GM18499 (cell line): ENCODE data around the gene PPM1J.
"Not testable (repeated sequence)": the region's sequence is repeated elsewhere in the genome, so short reads cannot be mapped to it uniquely, and the experiment has no call there.

Experiments
- ATAC-seq: cut with Tn5 transposase; IDR thresholded peaks from one replicate; pipeline ENCODE4 v1.9.1; 2021; ENCODE audit warnings: moderate number of reproducible peaks; ENCODE audit not compliant: insufficient read depth, unreplicated experiment

Gene PPM1J

GRCh38 chr1:112721966-112722524, 6.9 kb upstream of the PPM1J start:
- ATAC-seq = no peak

DNA sequence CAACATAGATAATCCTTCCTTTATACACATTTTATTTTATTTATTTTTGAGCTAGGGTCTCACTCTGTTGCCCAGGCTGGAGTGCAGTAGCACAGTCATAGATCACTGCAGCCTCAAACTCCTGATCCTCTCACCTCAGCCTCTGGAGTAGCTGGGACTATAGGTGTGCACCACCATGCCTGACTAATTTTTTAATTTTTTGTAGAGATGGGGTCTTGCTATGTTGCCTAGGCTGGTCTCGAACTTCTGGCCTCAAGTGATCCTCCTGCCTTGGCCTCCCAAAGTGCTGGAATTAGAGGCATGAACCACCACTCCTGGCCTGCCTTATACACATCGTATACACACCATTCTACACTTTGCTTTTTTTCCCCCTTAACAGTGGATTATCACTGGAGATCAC, 6.2 kb upstream of the PPM1J start:
- not testable (repeated sequence) for ATAC-seq

DNA sequence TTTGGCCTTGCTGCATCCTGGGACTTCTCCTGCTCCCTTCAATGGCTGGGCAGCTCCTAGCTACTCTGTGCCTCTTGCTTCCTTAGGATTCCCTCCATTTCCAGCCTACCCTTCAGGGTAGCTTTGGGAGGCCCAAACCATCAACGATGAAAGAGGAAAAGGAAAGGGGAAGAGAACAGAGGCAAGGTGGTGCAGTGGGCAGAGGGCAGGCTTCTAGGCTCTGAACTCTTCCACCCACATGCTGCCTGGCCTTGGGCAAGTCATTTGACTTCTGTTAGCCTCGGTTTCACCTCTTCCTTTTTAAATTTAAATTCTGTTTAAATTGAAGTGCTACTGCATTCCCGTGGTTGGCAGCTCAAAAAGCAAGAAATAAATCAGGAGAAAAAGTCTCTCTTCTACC, 5.7 kb upstream of the PPM1J start:
- ATAC-seq = no peak

GRCh38 chr1:112719706-112720105, 4.6 kb upstream of the PPM1J start:
- ATAC-seq = no peak

GRCh38 chr1:112718691-112719418, 3.7 kb upstream of the PPM1J start:
- no peak for ATAC-seq

GRCh38 chr1:112717263-112717873, 2.2 kb upstream of the PPM1J start:
- ATAC-seq = no peak

DNA sequence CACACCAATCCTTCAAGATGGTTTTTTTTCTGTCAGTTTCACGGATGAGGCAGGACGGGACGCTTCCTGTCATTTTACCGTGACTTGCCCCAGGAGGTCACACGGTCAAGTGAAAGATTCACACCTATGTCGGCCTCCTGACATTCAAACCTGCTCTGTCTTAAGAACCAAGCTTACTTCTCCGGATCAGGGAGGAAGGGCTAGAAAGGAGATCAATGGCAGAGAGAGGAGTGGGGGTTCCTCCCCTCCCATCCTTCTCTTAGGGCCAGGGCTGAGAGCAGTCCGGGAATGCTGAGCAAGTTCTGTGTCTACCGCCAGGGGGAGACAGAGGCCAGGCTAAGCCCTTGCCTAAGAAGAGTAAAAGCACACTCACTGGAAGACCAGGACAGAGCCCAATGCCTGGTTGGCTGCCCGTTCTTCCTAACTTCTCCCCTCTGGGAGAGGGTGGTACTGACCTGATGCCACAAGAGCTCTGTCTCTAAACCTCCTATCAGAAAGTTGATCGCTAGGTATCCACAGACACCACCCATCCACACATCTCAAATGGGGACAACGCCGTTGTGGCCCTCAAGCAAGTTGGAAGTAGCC, 1.1 kb upstream of the PPM1J start:
- no peak for ATAC-seq

DNA sequence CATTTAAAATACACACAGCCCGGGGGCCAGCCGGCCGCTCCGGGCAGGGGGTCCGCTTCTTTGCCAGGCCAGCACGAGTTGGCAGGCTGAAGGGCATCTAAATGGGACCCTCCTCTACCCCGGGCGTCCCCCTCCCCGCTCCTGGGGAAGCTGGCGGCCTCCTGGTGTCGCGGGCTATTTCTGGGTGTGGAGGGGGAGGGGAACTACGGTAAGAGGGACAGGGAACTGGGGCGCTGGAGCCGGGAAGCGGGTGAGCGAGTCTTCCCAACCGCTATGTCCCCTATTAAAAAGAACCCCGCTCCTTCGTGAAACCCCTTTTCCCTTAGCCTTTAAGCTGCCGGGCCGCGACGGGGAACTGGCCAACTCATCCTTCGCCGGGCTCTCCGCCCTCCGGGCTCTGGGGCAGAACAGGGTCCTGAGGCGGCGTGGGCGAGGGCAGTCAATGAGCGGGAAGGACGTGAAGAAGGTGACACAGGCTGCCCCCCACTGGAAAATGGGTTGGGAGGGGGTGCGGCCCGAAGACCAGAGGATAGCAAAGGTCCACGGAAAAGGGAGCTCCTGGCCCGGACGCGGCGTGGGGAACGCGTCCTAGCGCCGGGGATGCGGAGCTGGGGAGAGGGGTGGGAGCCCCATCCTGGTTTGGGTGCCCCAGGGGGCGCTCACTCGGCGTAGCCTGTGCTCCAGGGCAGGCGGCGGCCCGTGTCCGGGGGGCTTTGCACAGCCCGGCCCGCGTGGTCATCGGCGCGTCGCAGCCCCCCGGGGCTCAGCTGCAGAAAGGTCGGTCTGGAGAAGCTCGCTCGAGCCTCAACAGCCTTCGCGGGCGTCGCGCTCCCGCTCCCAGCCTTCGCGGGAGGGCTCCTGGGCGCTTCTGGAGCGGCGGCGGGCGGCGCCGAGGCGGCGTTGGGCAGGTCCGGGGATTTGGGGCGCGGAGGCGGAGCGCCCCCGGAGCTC, 544 bp downstream of the PPM1J start:
- peak; percentile 5 for ATAC-seq

DNA sequence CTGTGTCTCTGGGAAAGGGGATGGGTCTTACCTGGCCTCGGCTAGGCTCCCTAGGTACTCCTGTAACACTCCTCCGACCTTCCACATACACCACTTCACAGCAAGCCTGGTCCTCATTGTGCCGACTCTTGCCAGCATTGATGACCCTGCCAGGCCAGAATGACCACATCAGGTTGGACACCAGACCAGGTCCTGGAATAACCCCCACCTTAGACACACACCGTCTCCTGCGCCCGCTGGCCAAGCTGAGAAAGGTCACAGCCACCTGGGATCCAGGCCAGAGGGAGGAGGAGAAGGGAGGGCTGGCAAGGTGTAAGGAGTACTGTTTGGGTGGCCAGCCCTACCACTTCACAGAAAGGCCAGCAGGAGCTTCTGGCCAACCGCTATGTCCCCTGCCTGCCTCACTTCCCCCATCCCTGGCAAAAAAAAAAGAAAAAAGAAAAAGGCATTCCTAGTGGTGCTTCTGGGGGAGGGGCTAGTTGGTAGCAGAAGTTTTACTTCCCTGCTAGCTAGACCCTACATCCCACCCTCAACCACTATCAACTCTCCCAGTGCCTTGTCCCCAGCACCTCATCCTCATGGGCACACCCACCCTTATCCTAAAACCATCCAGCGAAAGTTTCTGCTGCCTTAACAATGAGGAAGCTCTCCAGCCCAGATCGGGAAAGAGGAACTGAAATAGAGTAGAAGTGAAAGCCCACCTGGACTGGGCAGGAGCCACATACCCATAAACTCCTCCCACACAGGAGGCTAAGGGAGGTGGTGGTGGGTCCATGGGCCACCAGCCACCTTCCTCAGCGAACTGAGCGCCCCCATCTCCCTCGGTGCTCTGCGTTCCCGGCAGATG, 1.4 kb downstream of the PPM1J start:
- ATAC-seq = no peak

DNA sequence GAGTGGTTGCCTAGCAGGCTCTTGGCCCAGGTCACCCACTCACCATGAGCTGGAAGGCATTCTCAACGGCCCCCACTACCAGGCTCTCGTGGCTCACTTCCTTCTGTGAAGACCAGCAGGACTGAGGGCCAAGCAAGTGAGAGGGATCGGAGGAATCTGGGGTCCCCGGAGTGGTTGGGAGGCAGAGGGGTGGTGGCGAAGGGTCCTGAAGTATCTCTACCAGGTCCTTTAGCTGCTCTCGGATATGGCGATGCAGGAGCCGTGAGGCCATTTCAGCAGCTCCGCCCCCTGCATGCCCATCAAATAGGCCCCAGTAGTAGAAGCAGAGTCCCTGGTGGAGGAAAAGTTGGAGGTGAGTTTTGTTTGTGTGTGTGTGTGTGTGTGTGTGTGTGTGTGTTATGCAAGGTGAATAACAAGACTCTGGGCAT, 2.4 kb downstream of the PPM1J start:
- ATAC-seq = no peak

DNA sequence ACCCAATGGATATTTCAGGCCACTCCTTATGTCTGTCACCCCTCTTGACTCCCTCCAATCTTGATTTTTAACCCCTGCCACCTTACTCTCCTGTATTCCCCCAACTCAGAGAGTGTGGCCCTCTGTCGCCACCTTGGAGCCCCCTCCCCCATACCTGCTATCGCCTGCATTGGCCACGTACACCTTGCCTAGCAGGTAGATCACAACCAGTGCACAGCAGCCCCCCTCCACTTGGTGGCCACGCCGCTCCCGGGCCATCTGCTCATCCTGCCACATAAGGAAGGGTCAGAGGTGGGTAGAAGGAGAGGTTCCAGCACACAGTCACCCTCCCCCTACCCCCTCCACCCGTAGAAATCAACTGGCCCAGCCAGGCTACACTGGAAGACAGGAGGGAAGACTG, 2.9 kb downstream of the PPM1J start:
- no peak for ATAC-seq

- no peak for ATAC-seq
These were observed 3.5 kb downstream of the PPM1J start for GRCh38 chr1:112711670-112712069.

GRCh38 chr1:112711041-112711440, 4.1 kb downstream of the PPM1J start:
- no peak for ATAC-seq

- no peak for ATAC-seq
These were observed 4.5 kb downstream of the PPM1J start for GRCh38 chr1:112710586-112710985.

DNA sequence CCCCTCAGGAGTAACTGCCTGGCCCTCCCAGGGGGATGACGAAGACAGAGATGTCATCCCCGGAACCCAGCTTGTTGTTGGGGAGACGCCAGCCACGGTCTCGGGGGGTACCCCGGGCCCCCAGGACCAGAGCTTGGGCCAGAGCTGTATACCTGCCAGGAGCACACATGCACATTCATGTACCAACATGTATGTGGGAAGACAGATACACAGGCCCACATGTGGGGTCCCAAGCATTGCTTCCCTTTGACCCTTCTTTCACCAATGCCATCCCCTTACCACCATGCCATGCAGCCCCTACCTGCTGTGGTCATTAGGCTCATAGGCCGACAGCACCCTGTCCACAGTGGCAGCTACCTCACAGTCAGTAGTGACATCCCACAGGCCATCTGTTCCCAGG, 5.0 kb downstream of the PPM1J start:
- no peak for ATAC-seq

DNA sequence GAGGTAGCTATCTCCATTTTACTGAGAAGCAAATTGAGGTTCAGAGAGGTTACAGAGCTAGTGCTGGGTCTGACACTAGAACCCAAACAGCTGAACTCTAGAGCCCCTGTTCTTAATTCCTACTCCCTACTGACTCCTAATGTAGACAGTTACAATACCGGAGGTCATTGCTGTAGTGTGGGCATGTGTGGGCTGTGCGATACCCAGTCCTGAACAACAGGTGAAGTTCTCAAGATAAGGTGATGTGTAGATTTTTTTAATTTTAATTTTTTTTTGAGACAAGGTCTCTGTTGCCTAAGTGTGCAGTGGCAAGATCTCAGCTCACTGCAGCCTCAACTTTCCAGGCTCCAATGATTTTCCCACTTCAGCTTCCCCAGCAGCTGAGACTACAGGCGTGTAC, 6.6 kb downstream of the PPM1J start:
- ATAC-seq = no peak

- no peak for ATAC-seq
These were observed 7.1 kb downstream of the PPM1J start for GRCh38 chr1:112708002-112708448.

- peak; percentile 39 for ATAC-seq
These were observed 7.7 kb downstream of the PPM1J start for GRCh38 chr1:112707221-112708001.
